Left renal cortex interstitium (tissue), 4 donors: ENCODE results near the gene ZBTB6. TPM values are rescaled to one million over a fixed set of nuclear protein-coding genes. Genes with fewer than 3 reads are reported as not detected.

Experiments used
- DNase-seq, 4 donors: peaks; one replicate each; pipeline ENCODE4 v3.0.0-alpha.2; 2013; ENCODE audit warnings: low read depth in 4 of 4, low spot score in 2 of 4, missing footprints in 1 of 4
- polyA plus RNA-seq, 4 donors: library from polyadenylated mRNA; unstranded; fragments of 120-200 nt; gene quantifications; one replicate each; pipeline ENCODE4 v1.2.1, GENCODE V29; 2013; ENCODE audit not compliant: insufficient read length in 4 of 4

ZBTB6 gene
- polyA plus RNA-seq, result 10 to 100 TPM; 11.7 to 15.2 (median 14.7) TPM

- peak; percentile 65 to 77 (median 71) for DNase-seq
Measured at GRCh38 chr9:122912964-122913673, at the start of gene ZBTB6. TSS of gene ZBTB6 (minus strand) at chr9:122913323. CDS start at chr9:122912072, 1,251 bp downstream.

- DNase-seq, result no peak
Measured at GRCh38 chr9:122961139-122961538, 48.0 kb upstream of the ZBTB6 start.

- no peak for DNase-seq
Measured at GRCh38 chr9:122955961-122956360, 42.8 kb upstream of the ZBTB6 start.

- no peak for DNase-seq
Measured at GRCh38 chr9:122954253-122954691, 41.1 kb upstream of the ZBTB6 start.

GRCh38 chr9:122951056-122951455, 37.9 kb upstream of the ZBTB6 start:
- no peak for DNase-seq

GRCh38 chr9:122950263-122950662, 37.1 kb upstream of the ZBTB6 start:
- DNase-seq, result no peak

GRCh38 chr9:122949696-122950095, 36.6 kb upstream of the ZBTB6 start:
- no peak for DNase-seq

- DNase-seq, result no peak
Measured at GRCh38 chr9:122948313-122948712, 35.2 kb upstream of the ZBTB6 start.

GRCh38 chr9:122946461-122947005, 33.4 kb upstream of the ZBTB6 start:
- no peak for DNase-seq

- no peak for DNase-seq
Measured at GRCh38 chr9:122944960-122945888, 32.1 kb upstream of the ZBTB6 start.

GRCh38 chr9:122941582-122942234, 28.6 kb upstream of the ZBTB6 start:
- no peak for DNase-seq

GRCh38 chr9:122940749-122941581, 27.8 kb upstream of the ZBTB6 start, which contains the start of gene RABGAP1:
TSS of gene RABGAP1 (plus strand) at chr9:122941020. CDS start at chr9:122957060, 16,040 bp downstream.
- DNase-seq, result peak; percentile 86 to 97 (median 93)

- no peak for DNase-seq
Measured at GRCh38 chr9:122940454-122940748, 27.3 kb upstream of the ZBTB6 start.

- DNase-seq, result no peak
Measured at GRCh38 chr9:122939601-122940000, 26.5 kb upstream of the ZBTB6 start.

GRCh38 chr9:122936883-122937282, 23.8 kb upstream of the ZBTB6 start:
- no peak for DNase-seq

- DNase-seq, result no peak
Measured at GRCh38 chr9:122936464-122936863, 23.3 kb upstream of the ZBTB6 start.

GRCh38 chr9:122931226-122932121, 18.4 kb upstream of the ZBTB6 start, which contains the start of gene ZBTB26:
TSS of gene ZBTB26 (minus strand) at chr9:122931512. CDS start at chr9:122919934, 11,578 bp downstream.
- peak; percentile 79 to 92 (median 83) for DNase-seq

GRCh38 chr9:122930541-122931225, 17.6 kb upstream of the ZBTB6 start:
- no peak for DNase-seq
